ENCODE data around the gene ENTPD2.

- TF ChIP-seq POLR2A (IDR thresholded peaks at IDR 0.05) (no peak), CTCF (IDR thresholded peaks at IDR 0.05) (no peak), EP300 (IDR thresholded peaks at IDR 0.05) (no peak)
These were observed 25.5 kb upstream of the ENTPD2 start for GRCh38 chr9:137079401-137079787.

Data from tibial nerve (tissue), 4 donors.